GM19395 (cell line): ENCODE data around the gene IGFBPL1.

Experiments used
- ATAC-seq: cut with Tn5 transposase; IDR thresholded peaks from one replicate; pipeline ENCODE4 v1.9.1; 2021; ENCODE audit warnings: mild to moderate bottlenecking, moderate library complexity; ENCODE audit not compliant: unreplicated experiment

Gene IGFBPL1

DNA sequence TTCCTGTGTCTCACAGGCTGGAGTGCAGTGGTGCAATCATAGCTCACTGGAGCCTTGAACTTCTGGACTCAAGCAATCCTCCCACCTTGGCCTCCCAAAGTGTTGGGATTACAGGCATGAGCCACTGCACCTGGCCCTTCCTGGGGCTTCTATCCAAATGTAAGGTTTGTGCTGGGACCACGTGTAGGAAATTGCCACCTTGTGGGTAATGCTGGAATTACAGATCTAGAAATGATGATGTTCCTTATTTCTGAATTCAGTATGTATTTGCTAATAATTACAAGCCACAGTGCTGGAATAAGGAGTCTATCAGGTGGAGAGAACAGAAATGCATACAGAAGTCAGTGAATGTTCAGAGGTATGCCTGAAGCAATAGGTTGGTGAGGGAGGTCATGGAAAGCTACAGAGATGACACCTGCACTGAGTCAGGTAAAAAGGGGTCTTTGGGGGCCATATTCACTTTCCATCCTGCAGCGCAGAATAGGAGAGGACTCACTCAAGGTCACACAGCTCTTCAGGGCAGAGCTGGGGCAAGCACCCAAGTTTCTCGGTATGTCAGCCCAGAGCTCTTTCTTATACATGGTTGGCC, 8.8 kb upstream of the IGFBPL1 start:
- no peak for ATAC-seq

DNA sequence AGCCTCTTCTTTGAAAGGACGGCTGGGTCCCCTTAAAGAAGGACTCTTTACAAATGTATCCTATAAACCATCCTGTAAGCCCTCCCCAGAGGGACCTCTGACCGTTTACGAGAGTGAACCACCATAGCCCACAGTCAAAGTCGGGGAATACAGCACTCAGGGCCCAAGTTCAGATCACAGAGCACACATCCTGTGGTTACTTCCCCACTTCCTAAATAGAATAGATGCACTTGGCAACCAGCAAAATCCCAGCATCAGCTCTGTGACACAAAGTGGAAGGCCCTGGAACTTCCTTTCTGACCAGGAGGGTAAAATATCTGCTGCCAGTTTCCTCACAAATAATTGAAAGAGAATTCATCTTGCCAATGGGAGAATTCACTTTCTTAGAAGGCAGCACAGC, 6.9 kb upstream of the IGFBPL1 start:
- ATAC-seq = no peak

DNA sequence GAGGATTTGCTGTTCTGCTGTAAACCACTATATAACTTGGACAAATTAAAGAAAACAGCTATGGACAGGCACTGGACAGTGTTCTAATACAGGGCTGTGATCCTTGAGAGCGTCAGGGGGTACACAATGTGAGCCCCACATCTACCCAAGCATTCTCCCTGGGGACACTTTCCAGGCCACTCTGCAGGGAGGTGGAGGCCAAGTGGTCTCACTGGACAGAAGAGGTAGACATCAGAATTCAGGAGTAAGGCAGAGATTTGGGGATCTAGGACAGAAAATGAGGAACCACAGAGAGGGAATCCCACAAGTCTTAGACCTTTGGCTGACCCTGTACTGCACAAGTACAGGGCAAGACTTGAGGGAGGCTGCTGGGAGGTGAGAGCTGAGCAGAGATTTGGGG, 3.8 kb upstream of the IGFBPL1 start:
- ATAC-seq = no peak

DNA sequence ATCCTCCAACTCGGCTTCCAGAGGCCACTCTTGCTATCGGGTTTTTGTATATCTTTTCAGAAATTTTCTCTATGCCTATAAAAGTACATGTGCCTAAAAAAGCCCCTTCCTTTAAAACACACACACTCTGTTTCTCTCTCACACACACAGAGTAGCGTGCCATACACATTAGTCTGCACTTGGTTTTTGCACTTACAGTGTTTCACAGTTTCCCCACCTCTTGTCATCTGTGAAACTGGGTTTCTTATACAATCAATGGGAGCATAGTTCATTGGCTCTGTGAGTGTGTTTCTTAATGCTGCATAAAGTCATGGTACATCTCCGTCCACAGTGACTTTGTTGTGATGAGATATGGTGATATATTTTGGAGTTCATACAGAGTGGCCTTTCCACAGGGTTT, 664 bp upstream of the IGFBPL1 start:
- no peak for ATAC-seq

DNA sequence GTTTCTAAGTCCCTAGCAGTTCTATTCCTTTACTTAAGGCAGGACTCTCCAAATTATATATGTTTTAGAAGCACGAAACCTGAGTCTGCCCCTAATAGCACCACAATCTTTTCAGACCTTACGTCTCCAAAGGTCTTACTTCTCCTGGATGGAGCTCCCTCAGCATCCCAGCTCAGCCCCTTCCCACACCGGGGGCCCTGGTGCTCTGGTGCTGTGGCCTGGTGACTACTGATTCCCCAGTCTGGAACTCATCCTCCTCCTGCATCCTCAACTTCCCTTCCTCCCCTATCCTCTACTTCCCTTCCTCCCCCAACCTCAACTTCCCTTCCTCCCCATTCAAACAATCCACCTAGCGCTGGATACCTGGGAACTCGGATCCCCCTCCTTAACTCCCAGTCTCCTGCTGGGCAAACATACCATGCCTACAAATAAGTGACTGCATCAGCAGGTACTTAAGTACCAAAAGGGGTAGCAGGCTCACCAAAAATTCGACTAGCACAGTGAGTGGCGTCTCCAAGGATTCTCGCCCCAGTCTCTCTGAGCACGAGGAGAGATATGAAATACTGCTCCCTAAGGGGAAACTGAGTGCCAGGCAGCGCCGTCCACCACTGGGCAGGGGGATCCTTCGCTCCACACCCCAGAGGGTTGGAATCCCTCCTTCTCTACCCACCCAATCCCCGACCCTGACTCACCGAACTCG, 831 bp downstream of the IGFBPL1 start:
- no peak for ATAC-seq

DNA sequence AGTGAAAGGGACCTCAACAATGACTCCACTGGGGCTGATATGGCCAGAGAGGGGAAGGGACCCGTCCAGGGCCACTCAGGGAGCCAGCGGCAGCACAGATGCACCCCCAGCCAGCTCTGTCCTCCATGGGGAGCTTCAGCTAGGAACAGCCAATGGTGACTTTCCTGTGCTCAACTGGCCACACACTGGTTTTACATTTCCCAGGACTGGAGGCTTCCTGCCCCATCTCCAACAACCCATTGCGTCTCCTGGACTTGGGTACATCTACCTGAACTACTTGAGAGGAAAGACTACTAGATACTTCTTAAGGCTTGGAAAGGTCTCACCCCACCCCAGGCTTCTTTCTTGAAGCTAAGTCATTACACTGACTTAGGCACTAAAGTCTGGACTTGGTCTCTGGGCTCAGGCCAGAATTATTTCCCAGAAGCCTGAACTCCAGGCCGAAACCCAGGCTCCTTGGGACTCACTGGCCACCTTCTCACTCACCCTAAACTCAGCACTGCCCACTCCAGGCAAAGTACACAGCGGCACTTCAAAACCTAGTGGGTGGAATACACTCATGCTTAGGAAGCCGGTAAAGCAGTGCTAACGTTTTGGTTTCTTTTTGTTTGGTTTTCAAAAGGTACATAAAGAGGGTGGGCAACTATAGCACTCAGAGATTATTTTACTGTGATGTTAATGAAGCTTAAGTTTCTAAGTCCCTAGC, 1.5 kb downstream of the IGFBPL1 start:
- ATAC-seq = no peak

DNA sequence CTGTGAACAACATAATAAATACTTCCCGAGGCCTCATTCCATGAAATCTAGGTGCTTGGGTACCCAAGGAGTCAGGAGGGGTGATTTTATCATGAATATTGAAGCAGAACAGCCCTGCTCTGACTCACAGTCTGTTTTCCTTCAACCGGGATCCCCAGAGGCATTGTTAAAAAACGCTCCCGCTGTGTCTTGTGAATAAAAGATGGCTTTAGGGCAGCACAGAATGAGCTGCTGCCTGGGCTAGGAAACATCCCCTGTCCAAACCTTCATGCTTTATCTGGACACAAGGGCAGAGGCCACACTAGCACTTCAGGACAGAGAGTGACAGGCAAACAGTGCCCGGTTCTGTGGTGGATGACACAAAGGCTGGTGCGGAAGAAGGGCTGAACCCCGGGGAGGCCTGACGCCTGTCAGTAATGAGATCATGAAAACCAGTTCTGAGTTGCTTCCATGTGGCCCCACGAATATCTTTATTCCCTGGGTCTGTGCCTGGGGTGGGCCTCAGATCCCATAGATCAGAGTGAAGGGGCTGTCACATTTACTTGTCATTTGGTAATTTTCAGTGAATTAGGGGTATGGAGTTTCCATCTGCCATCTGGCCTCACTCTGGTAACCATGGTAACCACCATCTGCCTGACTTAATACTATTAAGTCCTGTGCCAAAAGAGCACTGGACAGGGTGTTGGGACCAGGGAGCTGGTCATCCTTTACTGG, 2.6 kb downstream of the IGFBPL1 start:
- ATAC-seq = no peak

DNA sequence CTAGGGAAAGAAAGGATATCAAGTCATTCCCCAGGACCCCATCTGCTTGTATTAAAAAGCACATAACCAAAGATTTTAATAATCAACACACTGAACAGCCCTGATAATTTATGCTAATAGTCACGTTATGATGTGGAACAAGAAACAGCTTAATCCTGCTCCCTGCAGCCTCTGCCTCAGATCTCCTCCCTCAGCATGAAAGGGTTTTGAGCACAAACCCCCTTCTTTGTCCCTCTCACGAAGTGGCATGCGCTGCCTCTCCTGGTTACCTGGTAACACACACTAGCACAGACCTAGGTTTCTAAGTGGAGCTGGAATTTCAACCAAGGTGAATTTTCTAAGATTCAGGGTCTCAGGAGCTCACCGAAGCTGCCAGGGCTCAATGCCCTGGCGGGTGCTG, 5.1 kb downstream of the IGFBPL1 start:
- no peak for ATAC-seq

DNA sequence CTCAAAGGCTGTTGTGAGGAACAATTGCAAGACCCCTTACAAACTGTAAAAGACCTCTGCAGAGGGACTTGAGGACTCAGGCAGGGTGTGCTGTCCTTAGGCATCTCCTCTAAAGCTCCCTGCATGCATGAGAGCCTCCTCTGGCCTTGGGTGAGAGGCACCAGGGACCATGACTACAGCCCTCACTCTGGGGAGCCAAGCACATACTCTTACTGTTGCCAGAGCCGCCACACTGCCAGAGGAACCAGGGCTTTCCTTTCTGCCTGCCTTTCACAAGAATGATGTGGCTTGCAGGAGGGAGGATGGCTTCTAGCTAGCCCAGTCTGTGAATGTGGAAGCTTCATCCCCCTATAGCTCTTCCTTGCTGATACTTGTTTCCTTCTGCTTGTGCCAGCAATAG, 5.9 kb downstream of the IGFBPL1 start:
- no peak for ATAC-seq

DNA sequence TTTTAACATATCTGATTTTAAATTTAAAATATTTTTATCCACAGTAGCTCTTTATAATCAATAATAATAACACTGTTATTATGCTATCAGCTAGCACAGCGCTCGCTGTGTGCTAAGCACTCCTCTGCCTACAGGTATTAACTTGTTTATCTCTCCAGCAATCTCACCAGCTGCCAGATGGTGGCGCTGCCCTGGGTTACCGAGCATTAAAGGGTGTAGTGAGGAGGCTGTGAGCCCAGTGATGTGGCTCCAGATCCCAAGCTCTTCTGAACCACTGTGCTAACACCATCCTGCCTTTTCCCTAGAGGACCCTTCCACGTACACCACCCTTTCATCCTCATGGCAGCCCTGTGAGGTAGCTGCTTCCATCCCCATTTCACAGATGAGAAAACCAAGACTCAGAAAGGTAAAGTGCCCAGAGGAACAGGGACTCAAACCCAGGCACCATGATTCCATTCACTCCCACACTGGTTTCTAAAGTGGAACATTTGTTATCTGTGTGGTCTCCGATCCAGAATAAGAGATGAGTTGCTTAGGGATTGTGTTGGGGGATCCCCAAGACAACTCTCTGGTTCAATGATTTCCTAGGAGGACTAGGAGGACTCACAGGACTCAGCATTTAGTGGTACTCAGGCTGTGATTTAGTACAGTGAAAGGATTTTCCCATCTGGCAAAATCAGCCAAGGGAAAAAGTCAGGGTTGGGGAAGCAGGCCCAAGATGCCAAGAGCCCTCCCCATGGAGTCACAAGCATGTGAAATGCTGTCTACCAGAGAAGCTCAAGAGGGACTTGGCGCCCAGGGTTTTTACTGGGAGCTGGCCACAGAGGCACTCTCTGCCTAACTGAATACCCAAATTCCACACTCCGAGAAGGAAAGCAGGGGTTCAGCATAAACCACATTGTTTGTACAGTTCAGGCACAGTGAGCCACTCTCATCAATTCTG, 7.0 kb downstream of the IGFBPL1 start:
- peak; percentile 82 for ATAC-seq

DNA sequence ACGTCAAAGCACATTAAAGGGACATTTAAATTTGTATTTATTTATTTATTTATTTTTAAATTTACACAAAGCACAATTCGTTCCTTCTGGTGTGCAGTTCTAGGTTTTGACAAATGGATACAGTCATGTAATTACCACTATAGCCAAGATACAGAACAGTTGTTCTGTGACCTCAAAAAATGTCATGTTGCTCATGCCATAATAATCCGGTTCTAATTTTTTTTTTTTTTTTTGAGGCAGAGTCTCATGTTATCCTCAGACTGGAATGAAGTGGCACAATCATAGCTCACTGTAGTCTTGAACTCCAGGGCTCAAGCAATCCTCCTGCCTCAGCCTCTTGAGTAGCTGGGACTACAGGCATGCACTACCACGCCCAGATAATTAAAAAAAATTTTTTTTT, 7.8 kb downstream of the IGFBPL1 start:
- ATAC-seq = no peak

DNA sequence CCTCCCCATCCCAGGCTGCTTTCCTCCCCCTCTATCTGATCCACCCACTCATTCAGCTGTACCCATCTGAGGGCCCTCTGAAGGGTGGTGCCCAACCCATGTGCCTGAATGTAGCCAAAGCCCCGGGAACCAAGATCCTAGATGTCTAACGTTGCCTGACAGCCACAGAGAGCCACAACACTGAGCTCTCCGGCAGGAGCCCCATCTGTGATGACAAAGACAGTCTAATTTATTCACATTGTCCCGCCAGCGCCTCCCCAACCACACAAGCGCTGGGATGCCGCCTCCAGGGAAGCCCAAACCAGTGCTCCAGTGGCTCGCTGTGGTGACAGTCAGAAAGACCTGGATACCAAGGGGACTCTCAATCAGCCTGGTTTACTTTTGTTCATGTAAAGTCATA, 8.4 kb downstream of the IGFBPL1 start:
- ATAC-seq = no peak

DNA sequence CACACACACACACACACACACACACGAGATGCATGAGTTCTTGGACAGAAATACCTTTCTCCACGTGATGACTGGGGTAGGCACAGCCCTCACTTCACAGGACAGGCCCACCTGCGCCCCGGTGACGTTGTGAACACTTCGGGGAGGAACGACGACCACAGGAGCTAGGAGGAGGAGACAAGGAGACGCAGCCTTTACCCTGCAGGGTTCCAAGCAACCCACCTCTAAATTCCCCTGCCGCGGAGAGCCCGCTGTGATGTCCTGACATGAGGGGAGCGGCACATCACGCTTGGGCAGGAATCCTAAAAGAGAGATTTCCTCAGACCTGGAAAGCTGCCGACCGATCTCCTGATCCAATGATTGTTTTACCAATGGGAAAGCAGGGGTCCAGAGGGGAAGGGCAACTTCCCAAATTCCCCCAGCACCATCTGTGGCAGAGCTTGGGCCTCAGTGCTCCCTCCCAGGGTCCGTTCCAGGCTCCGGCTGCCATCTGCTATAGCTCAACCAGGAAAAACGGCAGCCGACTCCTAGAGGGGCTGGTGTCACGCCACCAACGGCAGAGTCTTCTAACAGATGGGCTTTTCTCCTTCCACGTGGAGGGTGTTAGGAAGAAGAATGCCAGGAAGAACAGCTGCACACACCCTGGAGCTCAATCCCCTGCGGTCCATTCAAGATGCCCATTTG, 10.1 kb downstream of the IGFBPL1 start:
- ATAC-seq = no peak

DNA sequence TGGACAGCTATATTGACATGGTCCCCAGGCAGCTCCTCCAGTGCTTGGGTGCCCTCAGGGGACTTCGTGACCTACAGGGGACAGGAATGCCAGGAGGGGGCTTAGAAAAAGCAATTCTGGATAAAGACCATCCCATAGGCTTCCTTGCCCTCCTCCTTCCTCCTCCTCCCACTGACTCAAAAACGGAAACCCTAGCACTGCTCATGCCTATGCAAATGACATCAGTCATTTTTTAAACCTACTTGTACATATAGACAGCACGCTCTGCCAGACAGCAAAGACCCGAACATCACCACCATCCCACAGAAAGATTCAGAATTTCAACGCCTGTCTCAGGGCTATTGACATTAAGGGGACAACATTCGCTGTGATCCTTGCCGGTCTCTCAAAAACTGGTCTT, 11.0 kb downstream of the IGFBPL1 start:
- no peak for ATAC-seq

DNA sequence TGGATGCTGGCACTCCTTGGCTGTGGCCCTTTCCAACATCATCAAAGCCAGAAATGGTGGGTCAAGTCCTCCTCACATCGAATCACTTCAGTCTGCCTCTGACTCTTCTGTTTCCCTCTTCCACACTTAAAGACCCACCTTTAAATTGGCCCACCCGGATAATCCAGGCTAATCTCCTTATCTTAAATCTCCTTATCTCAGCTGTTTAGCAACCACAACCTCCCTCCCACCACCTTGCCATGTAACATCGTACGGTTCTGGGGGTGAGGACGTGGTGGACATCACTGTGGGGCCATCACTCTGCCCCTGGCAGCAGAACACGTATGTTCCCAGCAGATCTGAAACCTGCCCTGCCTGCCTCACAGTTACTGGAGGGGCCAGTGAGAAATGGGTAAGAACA, 11.5 kb downstream of the IGFBPL1 start:
- ATAC-seq = no peak

DNA sequence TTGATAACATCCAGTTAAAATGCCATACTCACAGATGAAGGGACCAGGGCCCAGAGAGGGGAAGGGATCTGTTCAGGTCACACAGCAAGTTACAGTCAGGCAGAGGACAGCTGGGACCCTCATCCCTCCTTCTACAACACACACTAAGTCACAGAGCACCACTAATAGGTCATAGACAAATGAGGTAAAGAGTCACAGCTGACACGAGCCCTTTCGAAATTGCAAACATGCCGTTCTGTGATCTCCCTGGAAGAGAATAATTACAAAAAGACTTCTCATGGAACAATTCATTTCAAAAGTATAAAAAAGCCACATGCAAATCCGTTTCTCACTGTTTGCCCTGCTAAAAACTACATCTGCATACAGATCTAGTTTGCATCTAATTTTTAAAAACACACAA, 15.5 kb downstream of the IGFBPL1 start:
- no peak for ATAC-seq

DNA sequence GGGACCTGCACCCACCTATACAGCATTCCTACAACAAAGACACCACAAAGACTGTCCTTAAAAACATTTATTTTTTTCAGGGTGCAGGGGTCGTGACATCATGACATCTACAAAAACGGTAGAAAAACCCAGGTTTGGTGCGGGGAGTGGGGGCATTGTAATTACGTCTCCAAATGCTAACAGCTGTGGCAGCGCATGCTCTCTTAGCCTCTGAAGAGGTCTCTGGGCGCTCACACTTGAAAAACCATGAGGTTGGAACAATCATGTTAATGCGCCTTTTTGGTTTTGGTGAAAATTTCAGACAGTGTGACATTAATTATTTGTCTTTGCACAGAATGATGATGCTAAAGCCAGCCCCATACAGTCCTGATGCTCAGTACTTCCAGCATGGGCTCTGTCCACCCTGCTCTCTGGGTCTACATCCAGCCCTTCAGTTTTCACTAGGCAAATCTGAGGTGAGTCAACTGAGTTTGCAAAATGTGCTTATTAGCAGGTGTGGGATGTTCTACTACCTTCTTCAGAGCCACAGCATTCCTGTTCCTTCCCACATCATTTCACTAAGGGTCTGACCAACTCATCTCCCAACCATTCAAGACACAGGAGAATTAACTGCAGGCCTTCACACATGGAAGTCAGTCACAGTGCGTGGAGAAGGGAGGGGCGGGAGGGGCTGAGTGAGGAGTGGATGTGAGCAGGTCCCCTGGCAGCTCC, 17.6 kb downstream of the IGFBPL1 start:
- no peak for ATAC-seq

DNA sequence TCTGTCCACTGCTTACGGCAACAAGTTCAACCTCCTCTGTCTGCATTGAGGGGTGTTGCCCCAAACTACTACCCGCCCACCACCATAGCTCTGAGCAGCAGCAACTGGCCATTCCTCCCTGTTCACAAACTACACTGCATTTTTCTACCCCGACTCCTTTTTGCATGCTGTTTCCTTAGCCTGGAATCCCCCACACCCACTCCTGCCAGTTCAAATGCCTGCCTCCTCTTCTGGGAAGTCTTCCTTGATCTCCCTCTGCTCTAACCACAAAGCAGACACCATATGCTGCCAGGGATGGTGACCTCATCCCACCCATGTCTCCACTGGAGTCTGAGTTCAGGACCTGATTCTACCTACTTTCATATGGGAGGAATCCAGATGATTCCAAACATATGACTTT, 18.5 kb downstream of the IGFBPL1 start:
- no peak for ATAC-seq

DNA sequence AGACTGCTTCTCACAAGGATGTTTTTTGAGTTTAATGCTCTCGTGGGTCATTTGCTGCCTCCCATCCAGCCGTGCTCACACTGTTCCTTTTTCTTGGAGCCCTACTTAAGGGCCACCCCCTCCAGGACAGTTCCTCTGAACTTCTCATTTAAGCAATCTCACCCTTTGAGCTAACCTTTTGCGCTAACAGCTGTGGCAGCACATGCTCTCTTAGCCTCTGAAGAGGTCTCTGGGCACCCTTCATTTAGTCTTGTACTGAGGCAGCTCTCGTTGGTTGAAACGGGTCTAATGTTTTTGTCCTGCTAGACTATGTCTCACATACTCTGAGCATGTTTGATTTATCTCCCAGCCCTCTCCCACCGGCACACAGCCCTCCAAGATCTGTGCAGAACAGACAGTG, 19.9 kb downstream of the IGFBPL1 start:
- no peak for ATAC-seq

DNA sequence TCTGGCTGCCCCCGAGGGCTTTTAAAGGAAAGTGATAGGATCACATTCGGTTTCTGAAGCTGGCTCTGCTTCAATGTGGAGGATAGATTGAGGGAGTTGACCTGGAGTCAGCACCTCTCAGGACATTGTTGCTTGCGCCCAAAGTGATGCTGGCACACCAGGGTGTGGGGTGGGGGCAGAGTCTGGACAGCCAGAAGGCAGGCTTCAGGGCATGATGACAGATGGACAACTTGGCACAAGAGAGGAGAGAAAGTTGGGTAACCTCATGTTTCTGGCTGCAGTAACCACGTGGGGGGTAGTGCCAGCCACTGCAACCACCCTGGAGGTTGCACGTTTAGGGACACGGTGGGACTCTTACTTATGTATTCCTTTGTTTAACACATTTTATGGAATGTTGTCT, 22.3 kb downstream of the IGFBPL1 start:
- ATAC-seq = no peak
